Endothelial cell of umbilical vein (primary cell): Measurements from ENCODE around the gene RAI1. TPM values are rescaled to one million over a fixed set of nuclear protein-coding genes. Genes with fewer than 3 reads are reported as not detected.

ENCODE experiments used
- BruUV-seq: library from RNA; stranded (reverse); fragments of 400-500 nt; replicated peaks from 2 replicates; lab custom pipeline; 2021; lab: Mats Ljungman, UMichigan
- CTCF ChIA-PET: fragments of 300-600, 350-600 bp; sonication (Branson Sonifier 250); formaldehyde crosslinking; loops from one replicate; lab custom pipeline; 2021; ENCODE audit warnings: antibody characterized with exemption, inconsistent platforms; lab: Charles Lee
- POLR2A ChIA-PET: fragments of 300-600, 350-600 bp; sonication (Branson Sonifier 250); formaldehyde crosslinking; loops from one replicate; lab custom pipeline; 2021; ENCODE audit warnings: antibody characterized with exemption, inconsistent platforms; lab: Charles Lee
- DNase-seq: peaks from one replicate; pipeline ENCODE4 v3.0.0-alpha.2; 2011; ENCODE audit warnings: low read depth, low spot score
- FAIRE-seq: peaks from 2 replicates; lab custom pipeline; 2011; peaks lifted over from hg19 to GRCh38; lab: Jason Lieb, UNC
- H2AFZ ChIP-seq: 2 replicates; pipeline ENCODE4 v1.6.0; 2012; ENCODE audit warnings: low read depth, low read length, control low read depth, inconsistent platforms
- H3K27ac ChIP-seq: 2 replicates; pipeline ENCODE4 v1.5.1; 2011; ENCODE audit warnings: low read depth, mild to moderate bottlenecking, control low read depth, low read length, moderate library complexity; ENCODE audit not compliant: insufficient read depth
- H3K27me3 ChIP-seq, 2 experiments: 2 replicates each; pipeline versions ENCODE4 v1.6.0 to v1.6.1; 2011; ENCODE audit warnings: low read length in 2 of 2, mixed read lengths in 1 of 2; ENCODE audit not compliant: control insufficient read depth in 2 of 2, insufficient read depth in 2 of 2
- H3K36me3 ChIP-seq, 2 experiments: 2 replicates in 1 of 2; 3 replicates in 1 of 2; pipeline ENCODE4 v1.5.1; 2011; ENCODE audit warnings: low read length in 2 of 2, mild to moderate bottlenecking in 1 of 2, moderate library complexity in 1 of 2; ENCODE audit not compliant: control insufficient read depth in 2 of 2, insufficient read depth in 2 of 2; ENCODE audit errors: extremely low read depth in 1 of 2
- H3K4me1 ChIP-seq: 3 replicates; pipeline ENCODE4 v1.5.1; 2011; ENCODE audit warnings: mild to moderate bottlenecking, low read length; ENCODE audit not compliant: control insufficient read depth, insufficient read depth; ENCODE audit errors: extremely low read depth
- H3K4me2 ChIP-seq: 2 replicates; pipeline ENCODE4 v1.6.1; 2011; ENCODE audit warnings: low read length, control low read depth, mixed read lengths; ENCODE audit not compliant: insufficient read depth
- H3K4me3 ChIP-seq, 3 experiments: fragments of 200-600 bp in 1 of 3; sonication (generic), shearing (Covaris generic) in 1 of 3; replicated peaks in 1 of 3; 2 replicates each; pipeline ENCODE4 v1.5.1; 2011 to 2016; ENCODE audit warnings: control low read depth in 3 of 3, low read length in 3 of 3, mild to moderate bottlenecking in 2 of 3, inconsistent platforms in 1 of 3, low read depth in 1 of 3, moderate library complexity in 1 of 3; ENCODE audit not compliant: insufficient read depth in 1 of 3
- H3K79me2 ChIP-seq: 2 replicates; pipeline ENCODE4 v1.6.0; 2012; ENCODE audit warnings: low read length, inconsistent platforms; ENCODE audit not compliant: control insufficient read depth, insufficient read depth
- H3K9ac ChIP-seq: replicated peaks from 2 replicates; pipeline ENCODE3; 2011; ENCODE audit warnings: low read length, control low read depth; ENCODE audit not compliant: insufficient read depth; ENCODE audit errors: extremely low read depth
- H3K9me1 ChIP-seq: replicated peaks from 3 replicates; pipeline ENCODE4 v1.6.0; 2011; ENCODE audit warnings: mild to moderate bottlenecking, low read length; ENCODE audit not compliant: control insufficient read depth, insufficient read depth; ENCODE audit errors: extremely low read depth
- H3K9me3 ChIP-seq: replicated peaks from 2 replicates; pipeline ENCODE4 v1.5.1; 2012; ENCODE audit warnings: low read length, inconsistent platforms; ENCODE audit not compliant: control insufficient read depth, insufficient read depth
- H4K20me1 ChIP-seq: replicated peaks from 2 replicates; pipeline ENCODE3; 2011; ENCODE audit warnings: mild to moderate bottlenecking, low read length; ENCODE audit not compliant: control insufficient read depth, insufficient read depth; ENCODE audit errors: extremely low read depth
- EZH2 ChIP-seq: IDR thresholded peaks from 2 replicates; pipeline ENCODE4 v1.6.1; 2012; ENCODE audit warnings: borderline replicate concordance, low read depth, mild to moderate bottlenecking, moderate library complexity, low read length, inconsistent platforms; ENCODE audit not compliant: severe bottlenecking
- MYC ChIP-seq: IDR thresholded peaks from one replicate; pipeline ENCODE4 v1.6.1; 2011; ENCODE audit warnings: mild to moderate bottlenecking, low read depth, low read length
- POLR2A ChIP-seq: IDR thresholded peaks from 2 replicates; pipeline ENCODE4 v1.6.1; 2012; ENCODE audit warnings: low read depth, mild to moderate bottlenecking, control low read depth, low read length
- POLR2AphosphoS5 ChIP-seq: IDR thresholded peaks from 2 replicates; pipeline ENCODE4 v1.6.1; 2012; ENCODE audit warnings: low read depth, mild to moderate bottlenecking, control low read depth, low read length, moderate library complexity; ENCODE audit not compliant: insufficient read depth
- dilution Hi-C: fragments of 300-500 bp; cut with MboI; formaldehyde crosslinking; loops from one replicate; pipeline ENCODE4 v1.15.0; 2019; ENCODE audit warnings: low sequenced_read_pairs; ENCODE audit not compliant: extremely low pct_ligation_motif_present
- intact Hi-C: fragments of 100-400 bp; cut with micrococcal nuclease; formaldehyde crosslinking; loops from one replicate; pipeline ENCODE4 v1.10.0; 2022
- polyA plus RNA-seq, 4 experiments: library from polyadenylated mRNA; depleted of rRNA in 3 of 4; stranded (reverse) in 3 of 4; unstranded in 1 of 4; fragments of >200 nt; gene quantifications; 2 replicates each; pipeline versions ENCODE4 v1.2.1 to v1.2.3, GENCODE V29; 2011 to 2012; ENCODE audit warnings: missing spikeins in 1 of 4
- total RNA-seq: library from RNA; stranded (reverse); gene quantifications from 2 replicates; pipeline ENCODE4 v1.2.3, GENCODE V29; 2021
- TF ChIP-seq, protein P1 (sequence below), 2 donors: IDR thresholded peaks; 1 replicate in 1 of 2; 2 replicates in 1 of 2; pipeline ENCODE4 v1.5.1; 2011; ENCODE audit warnings: low read length in 2 of 2, mild to moderate bottlenecking in 2 of 2, moderate library complexity in 2 of 2, control low read depth in 1 of 2, inconsistent platforms in 1 of 2, low read depth in 1 of 2; ENCODE audit not compliant: insufficient read depth in 1 of 2; ENCODE audit errors: extremely low read depth in 1 of 2

Gene RAI1
- total and polyA plus RNA-seq, 2 donors (not counting 3 experiments of a cell fraction or from before 2014, with no cell fraction given): 7.8 to 43.3 TPM

DNA sequence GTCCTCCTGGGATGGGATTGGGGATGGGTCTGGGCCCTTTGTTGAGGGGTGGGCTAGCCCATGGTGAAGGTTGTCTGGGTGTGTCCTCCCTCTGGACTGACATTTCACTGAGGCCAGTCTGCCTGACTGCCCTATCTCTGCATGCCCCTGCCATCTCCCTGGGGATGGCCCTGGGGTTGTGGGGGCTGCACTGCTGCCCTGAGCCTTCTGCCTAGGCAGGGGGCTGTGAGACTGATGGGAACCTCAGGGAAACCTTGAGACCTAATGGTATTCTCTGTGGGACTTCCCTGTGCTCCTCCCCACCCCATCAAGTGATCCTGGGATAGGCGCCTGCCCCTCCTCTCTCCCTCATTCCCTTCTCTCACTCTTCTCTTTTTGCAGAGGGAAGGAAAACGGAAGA lies 19.9 kb downstream of the RAI1 start:
- no peaks in the 10 kb centered on the region for H3K9me1 ChIP-seq
- no peak for FAIRE-seq
- peaks cover 79% of the 10 kb centered on the region for H3K79me2 ChIP-seq
- dilution Hi-C loops: no loop called here
- H3K36me3 ChIP-seq: no peaks in the 10 kb centered on the region
- no peak overlapping the region for H3K27ac ChIP-seq
- DNase-seq: no peak
- intact Hi-C loops: no loop called here
- peaks cover 2% of the 10 kb centered on the region for H4K20me1 ChIP-seq
- BruUV-seq: no TSS peak
- no peak overlapping the region for H3K4me2 ChIP-seq
- H3K27me3 ChIP-seq: no peaks in the 10 kb centered on the region
- no peak overlapping the region for H3K9ac ChIP-seq
- POLR2A ChIA-PET: no interaction called here
- TF ChIP-seq, protein P1, sequence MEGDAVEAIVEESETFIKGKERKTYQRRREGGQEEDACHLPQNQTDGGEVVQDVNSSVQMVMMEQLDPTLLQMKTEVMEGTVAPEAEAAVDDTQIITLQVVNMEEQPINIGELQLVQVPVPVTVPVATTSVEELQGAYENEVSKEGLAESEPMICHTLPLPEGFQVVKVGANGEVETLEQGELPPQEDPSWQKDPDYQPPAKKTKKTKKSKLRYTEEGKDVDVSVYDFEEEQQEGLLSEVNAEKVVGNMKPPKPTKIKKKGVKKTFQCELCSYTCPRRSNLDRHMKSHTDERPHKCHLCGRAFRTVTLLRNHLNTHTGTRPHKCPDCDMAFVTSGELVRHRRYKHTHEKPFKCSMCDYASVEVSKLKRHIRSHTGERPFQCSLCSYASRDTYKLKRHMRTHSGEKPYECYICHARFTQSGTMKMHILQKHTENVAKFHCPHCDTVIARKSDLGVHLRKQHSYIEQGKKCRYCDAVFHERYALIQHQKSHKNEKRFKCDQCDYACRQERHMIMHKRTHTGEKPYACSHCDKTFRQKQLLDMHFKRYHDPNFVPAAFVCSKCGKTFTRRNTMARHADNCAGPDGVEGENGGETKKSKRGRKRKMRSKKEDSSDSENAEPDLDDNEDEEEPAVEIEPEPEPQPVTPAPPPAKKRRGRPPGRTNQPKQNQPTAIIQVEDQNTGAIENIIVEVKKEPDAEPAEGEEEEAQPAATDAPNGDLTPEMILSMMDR (IDR thresholded peaks at IDR 0.05; ENCODE audit: extremely low read depth in 1 of 2, insufficient read depth in 1 of 2, low read depth in 1 of 2, low read length in 2 of 2): no peak
- no peak for TF ChIP-seq POLR2A
- CTCF ChIA-PET: no interaction called here
- no peak overlapping the region for H3K4me3 ChIP-seq
- H2AFZ ChIP-seq: no peak overlapping the region
- H3K9me3 ChIP-seq: no peaks in the 10 kb centered on the region
- H3K4me1 ChIP-seq: peaks cover 9% of the 10 kb centered on the region

DNA sequence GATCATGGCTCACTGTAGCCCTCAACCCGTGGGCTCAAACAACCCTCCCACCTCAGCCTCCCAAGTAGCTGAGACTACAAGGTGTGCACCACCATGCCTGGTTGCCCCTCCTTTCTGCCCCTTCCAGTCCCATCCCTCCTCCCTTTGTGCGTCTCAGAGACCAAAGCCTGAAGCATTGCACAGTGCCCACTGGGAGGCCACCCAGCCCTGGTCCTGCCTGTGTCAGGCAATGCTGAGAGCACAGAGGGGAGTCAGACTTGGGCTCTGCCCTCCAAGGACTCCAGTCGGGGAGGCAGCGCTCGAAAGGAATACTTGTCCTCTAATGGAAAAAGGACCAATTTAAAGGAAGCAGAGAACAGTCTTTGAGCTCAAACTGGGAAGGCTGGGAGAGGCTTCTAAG lies 20.4 kb downstream of the RAI1 start:
- peaks cover 76% of the 10 kb centered on the region for H3K79me2 ChIP-seq
- H3K27ac ChIP-seq: no peak overlapping the region
- intact Hi-C loops: no loop called here
- no peak overlapping the region for H3K4me3 ChIP-seq
- H3K9me1 ChIP-seq: no peaks in the 10 kb centered on the region
- peaks cover 9% of the 10 kb centered on the region for H3K4me1 ChIP-seq
- H3K27me3 ChIP-seq: no peaks in the 10 kb centered on the region
- no peak overlapping the region for H3K9ac ChIP-seq
- no peak overlapping the region for H3K4me2 ChIP-seq
- TF ChIP-seq EZH2: no peak
- TF ChIP-seq POLR2AphosphoS5: no peak
- TF ChIP-seq MYC: no peak
- TF ChIP-seq, protein P1 (IDR thresholded peaks at IDR 0.05; ENCODE audit: extremely low read depth in 1 of 2, insufficient read depth in 1 of 2, low read depth in 1 of 2, low read length in 2 of 2): no peak
- DNase-seq: no peak
- no peak for FAIRE-seq
- no peak overlapping the region for H2AFZ ChIP-seq
- H4K20me1 ChIP-seq: peaks cover 2% of the 10 kb centered on the region
- BruUV-seq: no TSS peak
- dilution Hi-C loops: no loop called here
- no peaks in the 10 kb centered on the region for H3K9me3 ChIP-seq
- ChIA-PET POLR2A (no interaction called here), CTCF (interaction anchor here (0.7 to 1.1 kb wide), 4 partner anchors 8 to 73 kb away, joined by 3 to 4 read pairs (median 4); no protein-coding TSS in a partner anchor)
- H3K36me3 ChIP-seq: no peaks in the 10 kb centered on the region
